GM21381 (cell line): ENCODE results near the gene TLE3.

ENCODE experiments used
- ATAC-seq: cut with Tn5 transposase; IDR thresholded peaks from one replicate; pipeline ENCODE4 v1.9.1; 2021; ENCODE audit warnings: mild to moderate bottlenecking, moderate library complexity; ENCODE audit not compliant: unreplicated experiment

The TLE3 gene

GRCh38 chr15:70012895-70013294 is 84.8 kb downstream of the TLE3 start:
- no peak for ATAC-seq

GRCh38 chr15:70008697-70009290 is 88.9 kb downstream of the TLE3 start:
- no peak for ATAC-seq

- ATAC-seq: no peak
These were observed 91.2 kb downstream of the TLE3 start for GRCh38 chr15:70006259-70007147.

- no peak for ATAC-seq
These were observed 92.9 kb downstream of the TLE3 start for GRCh38 chr15:70004826-70005225.

- ATAC-seq: no peak
These were observed 94.8 kb downstream of the TLE3 start for GRCh38 chr15:70002897-70003296.

- no peak for ATAC-seq
These were observed 95.9 kb downstream of the TLE3 start for GRCh38 chr15:70001859-70002258.

- ATAC-seq: no peak
These were observed 98.2 kb downstream of the TLE3 start for GRCh38 chr15:69999392-70000085.

- no peak for ATAC-seq
These were observed 99.0 kb downstream of the TLE3 start for GRCh38 chr15:69998541-69999391.

- ATAC-seq: no peak
These were observed 99.9 kb downstream of the TLE3 start for GRCh38 chr15:69997813-69998212.
